NCI-H2107 treated with DMSO at 0.1 percent for 48 hours (cell line): ENCODE data around the gene TRDN.
"Not testable (repeated sequence)": the region's sequence is repeated elsewhere in the genome, so short reads cannot be mapped to it uniquely, and the experiment has no call there.

ENCODE experiments used
- DNase-seq: peaks from one replicate; lab custom pipeline; 2025; ENCODE audit not compliant: unreplicated experiment; lab: John Stamatoyannopoulos, UW

Gene TRDN

GRCh38 chr6:123565529-123565928, 71.2 kb downstream of the TRDN start:
- DNase-seq, result no peak

DNA sequence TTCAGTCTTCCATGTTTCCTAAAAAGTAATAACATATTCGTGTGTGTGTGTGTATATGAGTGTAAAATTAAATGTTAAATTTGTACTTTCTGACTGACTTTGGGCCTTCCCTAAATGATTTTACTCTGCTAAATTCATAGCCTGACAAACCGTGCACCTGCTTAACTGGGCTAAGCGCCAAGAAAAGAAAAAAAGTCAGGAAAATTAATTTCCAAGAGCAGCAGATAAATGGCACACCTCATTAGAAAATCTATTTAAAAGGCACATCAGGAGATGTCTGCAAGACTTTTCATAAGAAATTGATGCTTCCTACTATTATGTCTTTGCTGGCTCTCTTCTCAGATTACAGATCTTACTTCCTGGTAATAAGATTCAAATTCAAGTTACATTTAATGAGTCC, 72.4 kb downstream of the TRDN start:
- peak; percentile 78 for DNase-seq

DNA sequence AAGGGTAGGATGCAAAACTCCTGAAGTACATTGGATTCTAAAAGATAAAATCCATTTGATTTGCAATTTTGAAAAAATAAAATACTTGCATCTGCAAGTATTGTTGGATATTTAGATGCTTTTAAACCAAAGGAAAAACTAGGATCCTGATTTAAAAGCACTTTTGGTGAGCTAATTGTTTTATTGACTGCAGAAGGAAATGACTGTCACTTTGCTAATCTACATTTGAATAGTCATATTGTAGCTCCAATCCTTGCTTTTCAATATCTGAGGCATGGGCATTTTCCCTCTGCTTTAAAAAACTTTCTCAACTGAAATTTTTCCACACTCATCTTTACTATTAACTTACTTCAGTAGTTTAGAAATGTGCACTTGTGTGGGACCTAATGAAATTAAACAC, 74.1 kb downstream of the TRDN start:
- no peak for DNase-seq

DNA sequence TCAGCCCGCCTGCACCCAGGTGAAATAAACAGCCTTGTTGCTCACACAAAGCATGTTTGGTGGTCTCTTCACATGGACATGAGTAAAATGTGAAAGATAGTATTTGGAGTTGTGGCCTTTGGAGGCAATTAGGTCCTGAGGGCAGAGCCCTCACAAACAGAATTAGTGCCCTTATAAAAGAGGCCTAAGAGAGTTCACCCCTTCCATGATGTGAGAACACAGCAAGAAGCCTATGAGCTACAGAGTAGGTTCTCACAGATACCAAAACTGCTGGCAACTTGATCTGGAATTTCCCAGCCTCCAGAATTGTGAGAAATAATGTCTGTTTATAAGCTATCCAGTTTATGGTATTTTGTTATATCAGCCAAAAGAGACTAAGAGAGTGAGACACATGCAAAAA, 74.5 kb downstream of the TRDN start:
- no peak for DNase-seq

DNA sequence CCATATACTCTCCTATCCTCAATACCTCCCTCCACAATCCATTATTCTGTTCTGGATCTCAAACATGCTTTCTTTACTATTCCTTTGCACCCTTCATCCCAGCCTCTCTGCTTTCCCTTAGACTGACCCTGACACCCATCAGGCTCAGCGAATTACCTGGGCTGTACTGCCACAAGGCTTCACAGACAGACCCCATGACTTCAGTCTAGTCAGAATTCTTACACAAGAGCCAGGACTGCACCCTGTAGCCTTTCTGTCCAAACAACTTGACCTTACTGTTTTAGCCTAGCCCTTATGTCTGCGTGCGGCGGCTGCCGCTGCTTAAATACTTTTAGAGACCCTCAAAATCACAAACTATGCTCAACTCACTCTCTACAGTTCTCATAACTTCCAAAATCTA, 76.9 kb downstream of the TRDN start:
- DNase-seq, result not testable (repeated sequence)

DNA sequence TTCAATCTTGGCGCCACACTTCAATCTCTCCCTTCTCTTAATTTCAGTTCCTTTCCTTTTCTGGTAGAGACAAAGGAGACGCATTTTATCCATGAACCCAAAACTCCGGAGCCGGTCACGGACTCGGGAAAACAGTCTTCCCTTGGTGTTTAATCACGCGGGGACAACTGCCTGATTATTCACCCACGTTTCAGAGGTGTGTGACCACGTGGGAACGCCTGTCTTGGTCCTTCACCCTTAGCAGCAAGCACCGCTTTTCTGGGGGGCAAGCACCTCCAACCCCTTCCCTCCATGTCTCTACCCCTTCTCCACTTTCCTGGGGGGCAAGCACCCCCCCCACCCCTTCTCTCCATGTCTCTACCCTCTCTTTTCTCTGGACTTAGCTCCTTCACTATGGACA, 79.3 kb downstream of the TRDN start:
- not testable (repeated sequence) for DNase-seq

- DNase-seq, result no peak
Observed at GRCh38 chr6:123551939-123552707, 84.6 kb downstream of the TRDN start.

DNA sequence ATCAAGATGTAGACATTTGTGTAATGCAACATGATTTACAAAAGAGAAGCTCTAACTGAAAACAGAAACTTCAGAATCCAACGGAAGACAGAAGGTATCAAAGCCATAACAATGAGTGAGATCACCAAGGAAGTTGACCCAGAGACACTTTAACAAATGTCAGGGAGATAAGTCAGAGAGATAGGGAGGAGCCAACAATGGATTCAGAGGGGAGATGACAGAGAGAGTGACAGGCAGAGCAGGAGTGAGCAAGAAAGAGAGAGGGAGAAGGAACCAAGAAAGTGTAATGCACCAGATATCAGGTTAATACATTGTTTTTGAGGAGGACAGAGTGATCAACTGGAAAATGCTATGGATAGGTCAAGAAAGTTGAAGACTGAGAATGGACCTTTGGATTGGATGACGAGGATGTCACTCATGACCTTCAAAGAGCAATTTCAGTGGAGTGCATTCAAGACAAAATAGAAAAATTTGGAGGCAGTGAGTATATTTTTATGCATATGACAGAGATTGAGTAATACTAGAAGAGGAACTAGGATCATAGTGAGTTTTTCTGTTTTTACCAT, 86.6 kb downstream of the TRDN start:
- no peak for DNase-seq

DNA sequence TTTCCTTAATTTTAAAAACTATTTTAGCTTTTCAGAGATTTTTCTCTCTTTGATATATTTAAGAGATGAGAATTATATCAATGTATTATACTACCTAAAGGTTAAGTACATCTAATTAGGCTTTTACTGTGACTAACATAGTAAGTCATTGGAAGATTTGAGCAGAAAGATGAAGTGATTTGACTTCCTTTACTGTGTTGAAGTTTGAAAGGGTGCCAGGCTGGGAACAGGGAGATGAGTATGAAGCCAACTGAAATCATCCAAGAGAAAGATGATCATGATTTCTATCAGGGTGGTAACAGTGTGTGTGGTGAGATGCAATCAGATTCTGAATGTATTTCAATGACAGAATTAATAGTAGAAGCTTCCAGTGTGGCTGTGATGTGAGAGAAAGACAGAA, 87.3 kb downstream of the TRDN start:
- DNase-seq, result no peak

DNA sequence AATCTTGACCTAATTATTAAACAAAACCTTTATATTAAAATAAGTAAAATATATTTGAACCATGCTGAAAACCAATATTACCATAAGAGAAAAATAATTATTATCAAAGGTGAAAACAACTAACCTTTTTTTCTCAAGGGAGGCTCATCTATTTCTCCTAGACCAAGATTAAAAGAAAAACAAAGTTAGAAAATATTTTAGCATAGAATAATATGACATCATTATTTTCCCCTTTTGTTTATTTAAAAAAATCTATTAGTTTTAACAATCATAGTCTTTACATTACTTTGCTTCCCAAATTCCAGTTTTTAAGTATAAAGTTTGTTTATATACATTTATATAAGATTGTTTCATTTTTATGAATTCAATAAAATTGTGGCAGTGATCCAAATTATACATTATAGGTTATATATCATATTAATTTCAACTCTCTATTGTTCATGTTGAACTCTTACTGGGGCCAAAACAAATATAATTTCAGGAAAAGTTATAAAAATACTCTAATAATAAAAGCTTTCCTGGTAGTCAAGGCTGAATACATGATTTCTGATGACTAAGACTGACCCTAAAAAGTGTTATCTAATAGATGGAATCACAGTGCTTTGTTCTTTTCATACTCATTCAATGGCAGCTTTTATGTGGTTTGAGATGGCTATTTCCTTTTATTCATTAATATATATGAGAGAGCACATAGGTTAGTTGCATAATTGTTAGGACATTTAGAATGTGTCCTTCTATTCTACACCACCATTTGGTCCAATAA, 89.4 kb downstream of the TRDN start:
- no peak for DNase-seq

- DNase-seq, result no peak
Observed at GRCh38 chr6:123546537-123546936, 90.2 kb downstream of the TRDN start.

- DNase-seq, result no peak
Observed at GRCh38 chr6:123541462-123541861, 95.3 kb downstream of the TRDN start.

- no peak for DNase-seq
Observed at GRCh38 chr6:123533862-123534648, 102.7 kb downstream of the TRDN start.

DNA sequence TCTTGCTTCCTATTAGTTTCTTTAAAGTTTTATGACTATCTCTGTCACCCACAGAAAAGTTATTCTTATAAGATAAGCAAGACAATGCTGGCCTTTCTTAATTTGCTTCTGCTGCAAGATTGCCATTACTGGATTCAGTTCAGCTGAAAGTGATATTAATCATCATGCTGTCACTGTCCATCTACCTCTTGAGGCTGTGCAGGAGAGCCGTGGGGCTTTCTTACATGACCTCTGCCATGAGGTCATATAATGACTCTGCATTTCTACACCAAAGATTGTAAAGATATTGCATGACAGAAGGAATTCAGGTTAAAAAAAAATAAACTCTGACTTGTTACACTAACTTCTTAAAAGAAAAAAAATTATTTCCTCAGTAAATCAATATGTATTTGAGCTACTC, 106.9 kb downstream of the TRDN start:
- no peak for DNase-seq

DNA sequence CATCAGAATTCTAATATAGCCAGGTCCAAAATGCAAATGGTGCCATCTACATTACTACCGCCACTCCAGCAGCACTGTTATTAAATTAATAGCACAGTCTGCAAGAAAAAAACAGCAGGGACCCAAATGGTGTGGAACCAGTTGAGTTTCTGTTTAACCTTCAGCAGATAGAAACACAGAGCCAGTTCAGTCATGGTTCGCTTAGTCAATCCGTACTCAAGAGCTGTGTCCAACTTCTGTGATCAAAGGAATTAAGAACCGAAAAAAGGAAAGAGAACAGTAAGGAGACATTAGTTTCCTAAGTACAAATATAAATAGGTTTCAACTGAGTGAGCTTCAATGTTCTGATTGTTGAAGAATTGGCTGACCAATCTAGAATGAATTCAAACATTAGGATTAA, 107.7 kb downstream of the TRDN start:
- DNase-seq, result no peak

DNA sequence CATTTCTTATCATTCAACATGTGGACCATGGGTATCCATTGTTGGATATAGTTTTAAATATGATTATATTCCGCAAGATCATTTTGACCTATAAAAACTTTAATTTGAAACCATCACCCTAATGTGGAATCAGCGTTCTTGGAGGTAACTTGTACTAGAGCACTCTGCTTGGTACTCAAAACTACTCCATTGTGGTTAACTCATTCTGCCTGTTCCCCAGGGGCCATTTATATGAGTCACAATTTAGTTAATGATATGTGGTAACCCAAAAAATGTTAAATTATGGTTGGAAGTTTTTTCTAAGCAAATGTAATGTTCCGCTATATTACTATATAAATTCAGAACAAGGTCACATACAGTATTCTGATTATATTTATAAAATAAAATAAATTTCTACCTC, 109.3 kb downstream of the TRDN start:
- DNase-seq, result peak; percentile 20

DNA sequence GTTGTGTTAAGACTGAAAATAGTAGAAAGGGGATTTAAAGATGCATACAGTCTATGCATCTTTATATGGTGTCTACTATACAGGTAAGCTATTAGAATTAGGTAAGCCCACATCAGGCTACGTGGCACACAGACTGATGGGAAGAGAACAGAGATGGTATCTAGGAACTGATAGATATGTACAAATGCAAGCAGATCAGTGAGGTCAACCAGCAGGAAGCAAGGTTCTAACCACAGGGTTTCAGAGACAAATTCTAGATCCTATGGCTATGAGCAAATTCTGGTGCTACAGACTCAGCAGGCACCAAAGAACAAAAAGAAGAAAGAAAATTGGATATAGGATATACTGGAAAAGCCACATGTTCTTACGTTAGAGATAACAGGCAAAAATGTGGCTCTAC, 110.6 kb downstream of the TRDN start:
- DNase-seq, result no peak

GRCh38 chr6:123524781-123525180, 112.0 kb downstream of the TRDN start:
- DNase-seq, result no peak

- DNase-seq, result no peak
Observed at GRCh38 chr6:123520217-123520616, 116.5 kb downstream of the TRDN start.

GRCh38 chr6:123519189-123519505, 117.6 kb downstream of the TRDN start:
- DNase-seq, result no peak

GRCh38 chr6:123518441-123519188, 118.1 kb downstream of the TRDN start:
- no peak for DNase-seq
